Tibial artery (tissue), 4 donors: Measurements from ENCODE around the gene KNDC1.
A peak's percentile ranks its signal among the peaks of the same experiment; 100 is the strongest.

ENCODE experiments used
- DNase-seq, 2 donors: peaks; one replicate each; pipeline ENCODE4 v3.0.0-alpha.2; 2019
- H3K27ac ChIP-seq, 2 donors: fragments of 200-600 bp; sonication (generic) in 1 of 2; 1 replicate in 1 of 2; 2 replicates in 1 of 2; pipeline ENCODE4 v1.5.1; 2018 to 2019; ENCODE audit warnings: mild to moderate bottlenecking in 1 of 2
- H3K27me3 ChIP-seq, 2 donors: fragments of 200-600 bp; sonication (generic) in 1 of 2; one replicate each; pipeline versions ENCODE4 v1.5.1 to v1.6.0; 2016 to 2019
- H3K36me3 ChIP-seq, 3 donors: fragments of 200-600 bp; sonication (generic) in 2 of 3; one replicate each; pipeline ENCODE4 v1.5.1; 2016 to 2019; ENCODE audit warnings: mild to moderate bottlenecking in 2 of 3
- H3K4me1 ChIP-seq, 4 donors: fragments of 200-600 bp; sonication (generic) in 2 of 4; 1 replicate in 3 of 4; 2 replicates in 1 of 4; pipeline ENCODE4 v1.5.1; 2016 to 2019
- H3K4me3 ChIP-seq, 2 donors: fragments of 200-600 bp; sonication (generic) in 1 of 2; 1 replicate in 1 of 2; 2 replicates in 1 of 2; pipeline ENCODE4 v1.5.1; 2018 to 2019; ENCODE audit warnings: mild to moderate bottlenecking in 2 of 2
- H3K9me3 ChIP-seq, 3 donors: fragments of 200-600 bp; sonication (generic) in 1 of 3; one replicate each; pipeline ENCODE4 v1.5.1; 2016 to 2019
- CTCF ChIP-seq, 2 experiments: fragments of 200-600 bp in 1 of 2; fragments of 450-650 bp in 1 of 2; IDR thresholded peaks; one replicate each; pipeline ENCODE4 v1.5.1; 2017 to 2019; ENCODE audit warnings: antibody characterized with exemption in 2 of 2, mild to moderate bottlenecking in 1 of 2, moderate library complexity in 1 of 2
- intact Hi-C: fragments of 100-400 bp; cut with DNase I; formaldehyde crosslinking; loops from one replicate; pipeline ENCODE4 v1.15.0; 2023; ENCODE audit warnings: low total_unique reads

The KNDC1 gene

GRCh38 chr10:133162178-133162909, 2.3 kb downstream of the KNDC1 start:
- no peak for DNase-seq
- Histone ChIP-seq H3K27me3 (peaks cover 0 to 93% of the 10 kb centered on the region in 2 donors), H3K4me3 (no peak overlapping the region), H3K27ac (no peak overlapping the region), H3K4me1 (peaks cover 0 to 25% (median 18%) of the 10 kb centered on the region in 4 donors), H3K9me3 (no peaks in the 10 kb centered on the region), H3K36me3 (no peaks in the 10 kb centered on the region)
- no peak for TF ChIP-seq CTCF (IDR thresholded peaks at IDR 0.05)
- intact Hi-C loops: no loop called here

GRCh38 chr10:133162910-133163856, 3.2 kb downstream of the KNDC1 start:
- Histone ChIP-seq H3K9me3 (no peaks in the 10 kb centered on the region), H3K4me3 (no peak overlapping the region), H3K27ac (no peak overlapping the region), H3K36me3 (no peaks in the 10 kb centered on the region), H3K4me1 (peaks cover 0 to 25% (median 18%) of the 10 kb centered on the region in 4 donors), H3K27me3 (peaks cover 0 to 95% of the 10 kb centered on the region in 2 donors)
- intact Hi-C loops: no loop called here
- peak in 1 of 2 donors; percentile 58 for DNase-seq
- no peak for TF ChIP-seq CTCF (IDR thresholded peaks at IDR 0.05)

- TF ChIP-seq CTCF (IDR thresholded peaks at IDR 0.05): no peak
- Histone ChIP-seq H3K9me3 (no peaks in the 10 kb centered on the region), H3K4me1 (peaks cover 0 to 25% (median 18%) of the 10 kb centered on the region in 4 donors), H3K27me3 (peaks cover 0 to 97% of the 10 kb centered on the region in 2 donors), H3K4me3 (no peak overlapping the region), H3K27ac (no peak overlapping the region), H3K36me3 (no peaks in the 10 kb centered on the region)
- peak in 1 of 2 donors; percentile 51 for DNase-seq
- intact Hi-C loops: no loop called here
These were observed 4.1 kb downstream of the KNDC1 start for GRCh38 chr10:133163889-133164815.

GRCh38 chr10:133164816-133165555, 5.0 kb downstream of the KNDC1 start:
- Histone ChIP-seq H3K9me3 (no peaks in the 10 kb centered on the region), H3K4me1 (peaks cover 0 to 19% (median 16%) of the 10 kb centered on the region in 4 donors), H3K27ac (no peak overlapping the region), H3K27me3 (peaks cover 0 to 88% of the 10 kb centered on the region in 2 donors), H3K4me3 (no peak overlapping the region), H3K36me3 (no peaks in the 10 kb centered on the region)
- DNase-seq: peak; percentile 7 to 48
- TF ChIP-seq CTCF (IDR thresholded peaks at IDR 0.05): no peak
- intact Hi-C loops: no loop called here
